HEK293 (cell line): ENCODE data around the gene PLEKHG7.
"Not testable (repeated sequence)": the region's sequence is repeated elsewhere in the genome, so short reads cannot be mapped to it uniquely, and the experiment has no call there.

ENCODE experiments used
- CTCF ChIA-PET: fragments of 350-600 bp; formaldehyde crosslinking; extraction: SDS; loops from one replicate; lab custom pipeline; 2021; ENCODE audit warnings: antibody characterized with exemption; lab: Yijun Ruan, JAX
- POLR2A ChIA-PET: fragments of 300-600 bp; formaldehyde crosslinking; extraction: SDS; loops from one replicate; lab custom pipeline; 2020; ENCODE audit warnings: antibody characterized with exemption, inconsistent platforms; lab: Yijun Ruan, JAX
- H3K27ac ChIP-seq: fragments of 200-500 bp; sonication (Bioruptor generic); 2 replicates; pipeline ENCODE4 v1.5.1; 2014; ENCODE audit warnings: low read depth, low read length, control low read depth, inconsistent platforms; ENCODE audit errors: extremely low read depth
- H3K36me3 ChIP-seq, 2 experiments: fragments of 200-500 bp in 1 of 2; sonication (Bioruptor generic) in 1 of 2; 1 replicate in 1 of 2; 2 replicates in 1 of 2; pipeline ENCODE4 v1.5.1; 2014 to 2017; ENCODE audit warnings: inconsistent platforms in 2 of 2, low read length in 2 of 2; ENCODE audit not compliant: control insufficient read depth in 2 of 2, insufficient read depth in 1 of 2
- H3K4me1 ChIP-seq: fragments of 200-500 bp; sonication (Bioruptor generic); 2 replicates; pipeline ENCODE4 v1.5.1; 2014; ENCODE audit warnings: mild to moderate bottlenecking, low read length, inconsistent platforms; ENCODE audit not compliant: control insufficient read depth, insufficient read depth
- H3K4me3 ChIP-seq: 2 replicates; pipeline ENCODE4 v1.5.1; 2011; ENCODE audit warnings: low read depth, mild to moderate bottlenecking, control low read depth, low read length, moderate library complexity
- H3K9me3 ChIP-seq: fragments of 200-500 bp; sonication (Bioruptor generic); 2 replicates; pipeline ENCODE4 v1.5.1; 2014; ENCODE audit warnings: low read depth, low read length, inconsistent platforms; ENCODE audit not compliant: control insufficient read depth, insufficient read depth
- PRDM2 ChIP-seq: fragments of 450-650 bp; formaldehyde crosslinking; IDR thresholded peaks from 2 replicates; pipeline ENCODE4 v1.5.1; 2016; ENCODE audit warnings: missing biosample characterization, missing genetic modification characterization, borderline replicate concordance
- ZFP37 ChIP-seq: fragments of 450-650 bp; formaldehyde crosslinking; IDR thresholded peaks from 2 replicates; pipeline ENCODE4 v1.5.1; 2016; ENCODE audit warnings: missing biosample characterization, missing genetic modification characterization
- ZNF148 ChIP-seq: fragments of 450-650 bp; formaldehyde crosslinking; IDR thresholded peaks from 2 replicates; pipeline ENCODE4 v1.5.0; 2017; ENCODE audit warnings: missing biosample characterization, missing genetic modification characterization, borderline replicate concordance
- ZNF174 ChIP-seq: fragments of 450-650 bp; formaldehyde crosslinking; IDR thresholded peaks from 2 replicates; pipeline ENCODE4 v1.5.0; 2017; ENCODE audit warnings: missing biosample characterization, mild to moderate bottlenecking, missing genetic modification characterization
- ZNF184 ChIP-seq: fragments of 450-650 bp; IDR thresholded peaks from 2 replicates; pipeline ENCODE4 v1.5.1; 2018; ENCODE audit warnings: missing biosample characterization, mild to moderate bottlenecking, missing genetic modification characterization
- ZNF433 ChIP-seq: fragments of 450-650 bp; formaldehyde crosslinking; IDR thresholded peaks from 2 replicates; pipeline ENCODE4 v1.5.1; 2016; ENCODE audit warnings: missing biosample characterization, missing genetic modification characterization, low read depth
- ZNF501 ChIP-seq: fragments of 450-650 bp; formaldehyde crosslinking; IDR thresholded peaks from 2 replicates; pipeline ENCODE4 v1.5.1; 2016; ENCODE audit warnings: missing biosample characterization, missing genetic modification characterization
- ZNF707 ChIP-seq: fragments of 450-650 bp; formaldehyde crosslinking; IDR thresholded peaks from 2 replicates; pipeline ENCODE4 v1.5.1; 2016; ENCODE audit warnings: missing biosample characterization, missing genetic modification characterization
- ZNF837 ChIP-seq: fragments of 450-650 bp; formaldehyde crosslinking; IDR thresholded peaks from 2 replicates; pipeline ENCODE4 v1.5.1; 2016; ENCODE audit warnings: missing biosample characterization, missing genetic modification characterization
- ZSCAN18 ChIP-seq: fragments of 450-650 bp; formaldehyde crosslinking; IDR thresholded peaks from 2 replicates; pipeline ENCODE4 v1.5.1; 2016; ENCODE audit warnings: missing biosample characterization, missing genetic modification characterization
- TF ChIP-seq, protein P1 (sequence below): fragments of 450-650 bp; formaldehyde crosslinking; IDR thresholded peaks from 2 replicates; pipeline ENCODE4 v1.5.1; 2016; ENCODE audit warnings: missing biosample characterization, missing genetic modification characterization

PLEKHG7 gene

GRCh38 chr12:92658611-92659010 is 44.2 kb upstream of the PLEKHG7 start (continued):
- TF ChIP-seq, protein P1, sequence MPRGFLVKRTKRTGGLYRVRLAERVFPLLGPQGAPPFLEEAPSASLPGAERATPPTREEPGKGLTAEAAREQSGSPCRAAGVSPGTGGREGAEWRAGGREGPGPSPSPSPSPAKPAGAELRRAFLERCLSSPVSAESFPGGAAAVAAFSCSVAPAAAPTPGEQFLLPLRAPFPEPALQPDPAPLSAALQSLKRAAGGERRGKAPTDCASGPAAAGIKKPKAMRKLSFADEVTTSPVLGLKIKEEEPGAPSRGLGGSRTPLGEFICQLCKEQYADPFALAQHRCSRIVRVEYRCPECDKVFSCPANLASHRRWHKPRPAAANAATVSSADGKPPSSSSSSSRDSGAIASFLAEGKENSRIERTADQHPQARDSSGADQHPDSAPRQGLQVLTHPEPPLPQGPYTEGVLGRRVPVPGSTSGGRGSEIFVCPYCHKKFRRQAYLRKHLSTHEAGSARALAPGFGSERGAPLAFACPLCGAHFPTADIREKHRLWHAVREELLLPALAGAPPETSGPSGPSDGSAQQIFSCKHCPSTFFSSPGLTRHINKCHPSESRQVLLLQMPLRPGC: no peak
- TF ChIP-seq ZNF148 (tag by site-specific recombination) (no peak), ZNF501 (tag by site-specific recombination) (no peak), ZNF837 (tag by site-specific recombination) (no peak), ZNF184 (no peak), ZFP37 (tag by site-specific recombination) (no peak)

DNA sequence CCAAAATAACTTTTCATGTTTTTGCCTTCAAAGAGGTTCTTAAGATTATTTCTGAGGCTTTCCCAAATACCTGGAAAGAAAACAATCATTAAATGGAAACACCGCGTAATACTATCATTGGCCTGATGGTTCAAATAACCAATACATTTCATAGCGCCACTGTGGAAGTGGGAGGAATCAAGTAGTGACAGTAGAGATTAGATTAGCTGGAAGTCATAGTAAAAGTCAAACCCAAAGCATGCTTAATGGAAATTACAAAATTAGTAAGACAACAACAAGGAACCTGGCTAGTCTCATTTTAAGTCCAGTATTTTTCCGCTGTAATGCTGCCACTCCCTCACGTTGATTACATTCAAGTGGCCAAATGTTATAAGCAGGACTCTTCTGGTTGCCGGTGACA is 41.5 kb upstream of the PLEKHG7 start:
- Histone ChIP-seq H3K9me3 (no peaks in the 10 kb centered on the region), H3K4me3 (no peak overlapping the region), H3K36me3 (no peaks in the 10 kb centered on the region)
- POLR2A ChIA-PET: no interaction called here
- CTCF ChIA-PET: interaction anchor here (0.7 kb wide), 1 partner anchor 11 kb away, joined by 3 read pairs; no protein-coding TSS in a partner anchor
- TF ChIP-seq ZNF707: no peak
- TF ChIP-seq, all 188 proteins: peak for 0
- H3K27ac ChIP-seq: no peak overlapping the region
- H3K4me1 ChIP-seq: no peaks in the 10 kb centered on the region

DNA sequence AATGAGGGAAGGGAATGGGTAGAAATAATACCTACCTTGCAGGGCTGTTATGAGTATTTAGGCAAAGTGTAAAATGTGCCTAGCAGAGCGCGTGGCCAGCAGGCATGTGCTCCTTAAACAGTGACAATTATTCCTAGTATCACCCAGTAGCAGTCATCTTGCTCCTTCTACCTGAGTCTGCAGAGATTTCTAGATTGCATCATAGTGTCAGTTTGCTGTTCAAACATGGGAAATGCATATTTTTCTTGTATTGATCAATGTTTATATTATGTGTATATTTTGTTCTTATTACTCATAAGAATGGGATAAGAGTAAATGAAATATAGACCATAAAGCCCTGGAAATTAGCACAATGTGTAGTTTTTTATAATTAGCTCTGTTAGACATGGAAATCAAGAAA is 37.3 kb upstream of the PLEKHG7 start:
- H3K4me3 ChIP-seq: no peak overlapping the region
- CTCF ChIA-PET: no interaction called here
- H3K27ac ChIP-seq: no peak overlapping the region
- no peaks in the 10 kb centered on the region for H3K4me1 ChIP-seq
- H3K9me3 ChIP-seq: no peaks in the 10 kb centered on the region
- H3K36me3 ChIP-seq: no peaks in the 10 kb centered on the region
- TF ChIP-seq ZNF174 (tag by site-specific recombination) (no peak), ZSCAN18 (no peak)
- TF ChIP-seq, all 188 proteins: peak for 0
- POLR2A ChIA-PET: no interaction called here

DNA sequence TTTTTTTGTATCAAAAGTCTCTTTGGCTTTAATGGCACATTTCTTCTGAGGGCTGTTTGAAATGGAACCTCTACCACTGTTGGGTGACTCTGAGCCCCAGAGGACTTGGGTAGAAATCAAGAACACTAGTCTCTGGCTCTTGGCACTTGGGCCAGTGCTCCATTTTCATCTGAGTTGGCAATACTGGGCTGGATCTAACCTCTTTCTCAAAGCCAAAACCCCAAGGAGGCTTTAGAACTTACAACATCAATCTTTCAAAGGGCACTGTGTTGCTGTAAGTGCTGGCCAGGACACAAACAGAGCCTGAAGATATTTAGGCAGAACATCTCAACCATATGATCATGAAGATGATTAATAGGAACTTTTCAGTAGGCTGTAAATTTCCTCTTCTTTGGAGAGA is 34.0 kb upstream of the PLEKHG7 start:
- Histone ChIP-seq H3K4me1 (no peaks in the 10 kb centered on the region), H3K27ac (no peak overlapping the region), H3K4me3 (no peak overlapping the region), H3K9me3 (no peaks in the 10 kb centered on the region), H3K36me3 (no peaks in the 10 kb centered on the region)
- ChIA-PET CTCF (interaction anchor here (0.6 kb wide), 1 partner anchor 206 kb away, joined by 3 read pairs; no protein-coding TSS in a partner anchor), POLR2A (no interaction called here)
- TF ChIP-seq ZNF433 (no peak), PRDM2 (no peak)
- TF ChIP-seq, all 188 proteins: peak for 0

DNA sequence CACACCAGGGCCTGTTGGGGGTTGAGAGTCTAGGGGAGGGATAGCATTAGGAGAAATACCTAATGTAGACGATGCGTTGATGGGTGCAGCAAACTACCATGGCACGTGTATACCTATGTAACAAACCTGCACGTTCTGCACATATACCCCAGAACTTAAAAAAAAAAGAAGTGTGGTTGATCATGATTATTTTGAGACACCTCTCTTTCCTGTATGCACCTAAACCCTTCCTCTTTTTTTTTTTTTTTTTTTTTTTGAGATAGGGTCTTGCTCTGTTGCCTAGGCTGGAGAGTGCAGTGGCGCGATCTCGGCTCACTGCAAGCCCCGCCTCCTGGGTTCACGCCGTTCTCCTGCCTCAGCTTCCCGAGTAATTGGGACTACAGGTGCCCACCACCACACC is 31.3 kb upstream of the PLEKHG7 start:
- H3K9me3 ChIP-seq, CTCF ChIA-PET, H3K27ac ChIP-seq: not testable (repeated sequence)

More for the DNA sequence above, 31.3 kb upstream of the PLEKHG7 start:
- H3K4me1 ChIP-seq, POLR2A ChIA-PET, H3K36me3 ChIP-seq, H3K4me3 ChIP-seq: not testable (repeated sequence)
